Measurements from ENCODE around the gene RGS17. TPM values are rescaled to one million over a fixed set of nuclear protein-coding genes. Genes with fewer than 3 reads are reported as not detected.
"Not testable (repeated sequence)": the region's sequence is repeated elsewhere in the genome, so short reads cannot be mapped to it uniquely, and the experiment has no call there.

RGS17 gene
- total RNA-seq, 3 donors from 2014 or later (not counting 1 experiment from before 2014, with no cell fraction given) = 0.45 to 1.9 (median 0.55) TPM

GRCh38 chr6:153117986-153118879 lies 12.8 kb downstream of the RGS17 start:
- H3K4me3 Mint-ChIP-seq = no peak overlapping the region
- peaks cover 11 to 15% of the 10 kb centered on the region in 2 donors for H3K27me3 Mint-ChIP-seq (ENCODE audit: low read depth in 2 of 2)
- intact Hi-C loops (cut with micrococcal nuclease) = no loop called here
- Histone ChIP-seq H3K27me3 (ENCODE audit: control insufficient read depth, insufficient read depth, low read length) (no peaks in the 10 kb centered on the region), H3K9me3 (ENCODE audit: control insufficient read depth, insufficient read depth, low read length) (no peaks in the 10 kb centered on the region), H3K4me1 (ENCODE audit: control insufficient read depth, insufficient read depth, low read length) (no peaks in the 10 kb centered on the region), H3K4me3 (ENCODE audit: low read length) (no peak overlapping the region), H3K36me3 (ENCODE audit: control insufficient read depth, insufficient read depth, low read length) (no peaks in the 10 kb centered on the region), H3K27ac (ENCODE audit: low read length) (no peak overlapping the region)
- peaks cover 4 to 7% of the 10 kb centered on the region in 2 donors for H3K9me3 Mint-ChIP-seq
- DNase-seq (no peak), ATAC-seq (no peak)
- H3K36me3 Mint-ChIP-seq = peaks cover 12% of the 10 kb centered on the region
- H3K4me1 Mint-ChIP-seq = no peaks in the 10 kb centered on the region
- 53% methylated on average over 2 of the region's 3 CpGs for WGBS (ENCODE audit: insufficient coverage)
- no peak overlapping the region for H3K27ac Mint-ChIP-seq
- TF ChIP-seq CTCF (IDR thresholded peaks at IDR 0.05) = no peak

GRCh38 chr6:153111082-153111481 lies 20.0 kb downstream of the RGS17 start:
- H3K27ac Mint-ChIP-seq; intact Hi-C loops (cut with micrococcal nuclease); H3K4me3 ChIP-seq (ENCODE audit: low read length); ATAC-seq; DNase-seq; H3K9me3 ChIP-seq (ENCODE audit: control insufficient read depth, insufficient read depth, low read length); H3K36me3 ChIP-seq (ENCODE audit: control insufficient read depth, insufficient read depth, low read length); H3K4me1 Mint-ChIP-seq; H3K4me1 ChIP-seq (ENCODE audit: control insufficient read depth, insufficient read depth, low read length); H3K27me3 ChIP-seq (ENCODE audit: control insufficient read depth, insufficient read depth, low read length); H3K4me3 Mint-ChIP-seq; H3K27ac ChIP-seq (ENCODE audit: low read length): not testable (repeated sequence)
- peaks cover 27% of the 10 kb centered on the region for H3K36me3 Mint-ChIP-seq
- H3K27me3 Mint-ChIP-seq (ENCODE audit: low read depth in 2 of 2) = peaks cover 14 to 35% of the 10 kb centered on the region in 2 donors
- H3K9me3 Mint-ChIP-seq = peaks cover 6 to 13% of the 10 kb centered on the region in 2 donors
- 93% methylated on average over 9 of the region's 9 CpGs for WGBS (ENCODE audit: insufficient coverage)

GRCh38 chr6:153110612-153111011 lies 20.5 kb downstream of the RGS17 start:
- H3K4me1 ChIP-seq (ENCODE audit: control insufficient read depth, insufficient read depth, low read length); H3K9me3 ChIP-seq (ENCODE audit: control insufficient read depth, insufficient read depth, low read length); H3K4me3 Mint-ChIP-seq; ATAC-seq; H3K4me1 Mint-ChIP-seq; H3K27me3 ChIP-seq (ENCODE audit: control insufficient read depth, insufficient read depth, low read length); H3K4me3 ChIP-seq (ENCODE audit: low read length); intact Hi-C loops (cut with micrococcal nuclease); H3K27ac Mint-ChIP-seq; H3K36me3 ChIP-seq (ENCODE audit: control insufficient read depth, insufficient read depth, low read length); DNase-seq; H3K27ac ChIP-seq (ENCODE audit: low read length): not testable (repeated sequence)
- Mint-ChIP-seq H3K36me3 (peaks cover 27% of the 10 kb centered on the region), H3K9me3 (peaks cover 6 to 13% of the 10 kb centered on the region in 2 donors), H3K27me3 (ENCODE audit: low read depth in 2 of 2) (peaks cover 19 to 35% of the 10 kb centered on the region in 2 donors)
- 97% methylated on average over 11 of the region's 11 CpGs for WGBS (ENCODE audit: insufficient coverage)

- no peak overlapping the region for H3K4me3 Mint-ChIP-seq
- Histone ChIP-seq H3K4me3 (ENCODE audit: low read length) (no peak overlapping the region), H3K27ac (ENCODE audit: low read length) (no peak overlapping the region), H3K9me3 (ENCODE audit: control insufficient read depth, insufficient read depth, low read length) (no peaks in the 10 kb centered on the region), H3K4me1 (ENCODE audit: control insufficient read depth, insufficient read depth, low read length) (no peaks in the 10 kb centered on the region), H3K36me3 (ENCODE audit: control insufficient read depth, insufficient read depth, low read length) (no peaks in the 10 kb centered on the region), H3K27me3 (ENCODE audit: control insufficient read depth, insufficient read depth, low read length) (no peaks in the 10 kb centered on the region)
- intact Hi-C loops (cut with micrococcal nuclease) = no loop called here
- peaks cover 2 to 6% of the 10 kb centered on the region in 2 donors for H3K9me3 Mint-ChIP-seq
- no peak for TF ChIP-seq CTCF (IDR thresholded peaks at IDR 0.05)
- peaks cover 23 to 24% of the 10 kb centered on the region in 2 donors for H3K27me3 Mint-ChIP-seq (ENCODE audit: low read depth in 2 of 2)
- ATAC-seq = no peak
- H3K4me1 Mint-ChIP-seq = no peaks in the 10 kb centered on the region
- no peak overlapping the region for H3K27ac Mint-ChIP-seq
- H3K36me3 Mint-ChIP-seq = peaks cover 16% of the 10 kb centered on the region
- DNase-seq = no peak
Observed at GRCh38 chr6:153108315-153108714, 22.8 kb downstream of the RGS17 start.
